ENCODE measurements around the gene WASF2.
A peak's percentile ranks its signal among the peaks of the same experiment; 100 is the strongest.
"Not testable (repeated sequence)": the region's sequence is repeated elsewhere in the genome, so short reads cannot be mapped to it uniquely, and the experiment has no call there.

WASF2 gene

DNA sequence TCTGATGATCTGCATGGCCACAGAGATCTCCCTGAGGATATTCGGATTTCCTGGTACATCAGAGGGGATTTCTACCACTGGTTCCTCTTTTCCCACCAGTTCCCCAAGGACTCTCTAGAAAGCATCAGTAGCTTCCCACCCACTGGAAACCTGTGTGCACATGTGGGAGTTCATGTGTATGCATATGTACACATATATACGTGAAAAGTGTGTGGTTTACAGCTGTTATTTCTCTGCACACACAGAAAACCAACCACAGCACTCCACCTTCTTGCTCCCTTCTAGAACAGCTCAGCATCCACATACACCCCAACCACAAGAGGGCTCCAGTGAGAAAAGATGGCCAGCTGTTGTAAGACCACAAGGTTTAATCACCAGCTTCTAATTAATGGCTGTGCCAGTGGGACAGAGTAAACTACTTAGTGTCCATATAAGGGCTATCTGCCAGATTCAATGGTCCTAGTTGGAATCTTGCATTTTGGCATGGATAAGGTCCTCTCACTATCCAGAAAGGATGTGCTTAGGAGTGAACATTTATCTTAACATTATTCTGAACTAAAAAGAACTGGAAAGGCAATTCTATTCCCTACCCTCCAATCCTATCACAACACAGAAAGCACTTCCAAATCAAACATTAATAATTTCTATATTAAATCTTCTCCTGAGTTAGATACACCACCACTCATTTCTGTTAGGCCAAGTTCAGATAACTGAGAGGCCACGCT is 73.4 kb downstream of the WASF2 start:
- DNase-seq = peak; percentile 42

DNA sequence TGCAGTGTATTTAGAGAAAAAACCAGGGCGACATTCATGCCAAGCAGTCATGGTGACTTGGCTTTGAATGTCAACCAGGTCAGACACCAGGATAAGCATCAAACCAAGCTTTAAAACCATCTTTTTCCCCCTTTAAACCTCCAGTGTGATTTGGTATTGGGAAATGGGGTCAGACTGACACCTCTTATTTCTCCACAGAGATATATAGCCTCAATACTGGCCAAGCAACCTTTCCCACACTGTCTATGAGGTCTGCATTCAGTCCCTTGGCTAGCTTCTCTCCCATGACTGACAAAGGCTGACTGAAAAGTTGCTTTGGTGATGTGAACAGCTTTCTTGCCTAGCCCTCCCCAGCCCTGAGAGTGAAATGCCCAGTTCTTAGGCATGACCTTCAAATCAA is 75.9 kb downstream of the WASF2 start:
- no peak for DNase-seq

- no peak for DNase-seq
These were observed 77.0 kb downstream of the WASF2 start for GRCh38 chr1:27413004-27413403.

GRCh38 chr1:27412502-27412901 is 77.5 kb downstream of the WASF2 start:
- DNase-seq = no peak

DNA sequence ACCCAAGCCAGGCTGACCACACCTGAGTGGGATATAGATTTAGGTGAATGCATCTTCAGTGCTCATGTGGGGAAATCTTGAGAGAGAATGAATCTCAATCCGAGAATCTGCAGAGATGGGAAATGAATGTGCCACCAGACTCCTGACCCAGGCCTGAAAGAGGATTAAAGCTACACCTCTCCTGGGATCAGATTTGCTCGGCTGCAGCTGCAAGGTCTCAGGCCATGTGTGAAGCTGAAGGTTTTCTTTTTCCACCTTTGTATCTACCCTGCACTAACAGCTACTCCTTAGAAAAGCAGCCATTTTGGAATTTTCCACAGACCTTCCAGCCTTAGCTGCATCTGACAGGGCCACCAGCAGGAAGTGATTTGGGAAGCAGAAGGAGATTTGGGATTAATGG is 79.3 kb downstream of the WASF2 start:
- DNase-seq = no peak

- no peak for DNase-seq
These were observed 80.3 kb downstream of the WASF2 start for GRCh38 chr1:27409669-27410068.

GRCh38 chr1:27408151-27408550 is 81.8 kb downstream of the WASF2 start:
- no peak for DNase-seq

GRCh38 chr1:27406791-27407190 is 83.2 kb downstream of the WASF2 start:
- not testable (repeated sequence) for DNase-seq

GRCh38 chr1:27406362-27406680 is 83.6 kb downstream of the WASF2 start:
- DNase-seq = no peak

GRCh38 chr1:27405598-27406361 is 84.2 kb downstream of the WASF2 start:
- DNase-seq = not testable (repeated sequence)

GRCh38 chr1:27405074-27405473 is 84.9 kb downstream of the WASF2 start:
- no peak for DNase-seq

DNA sequence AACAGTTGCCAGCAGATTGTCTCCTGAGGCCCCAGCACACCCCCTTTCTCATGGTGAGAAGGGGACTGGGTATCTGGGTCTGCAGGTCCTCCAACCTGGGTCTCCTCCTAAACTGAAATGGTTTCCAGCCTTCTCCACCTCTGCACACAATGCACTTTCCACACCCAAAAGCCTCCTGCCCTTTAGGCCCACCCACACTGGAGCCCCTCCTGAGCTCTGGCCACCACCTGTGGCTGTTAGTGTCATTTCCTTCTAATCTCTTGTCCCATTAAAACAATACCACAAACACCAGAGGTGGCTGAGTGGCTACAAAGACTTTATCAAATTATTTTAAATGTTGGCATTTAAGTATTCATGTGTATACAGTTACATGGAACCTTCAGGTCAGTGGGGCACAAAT is 86.0 kb downstream of the WASF2 start:
- DNase-seq = no peak

GRCh38 chr1:27403065-27403726 is 86.8 kb downstream of the WASF2 start:
- peak; percentile 33 for DNase-seq

DNA sequence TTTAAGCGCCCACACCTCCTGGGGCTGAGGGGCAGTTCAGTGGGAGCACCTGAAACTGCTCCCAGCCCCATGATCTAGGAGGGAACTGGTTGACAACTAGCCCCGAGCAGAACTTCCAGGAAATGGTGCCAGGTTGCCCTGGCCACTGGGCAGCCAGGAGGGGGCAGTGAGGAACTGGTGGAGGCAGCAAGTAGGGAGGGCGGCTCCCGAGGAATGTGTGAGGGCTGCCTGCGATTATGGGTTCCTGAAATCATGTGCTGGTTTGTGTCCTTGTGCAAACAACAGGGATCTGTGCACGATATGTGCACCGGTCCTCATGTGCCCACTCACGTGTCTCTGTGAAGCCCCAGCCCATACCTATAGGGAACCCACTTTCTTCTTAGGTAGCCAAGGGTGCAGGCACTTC is 87.6 kb downstream of the WASF2 start:
- no peak for DNase-seq

DNA sequence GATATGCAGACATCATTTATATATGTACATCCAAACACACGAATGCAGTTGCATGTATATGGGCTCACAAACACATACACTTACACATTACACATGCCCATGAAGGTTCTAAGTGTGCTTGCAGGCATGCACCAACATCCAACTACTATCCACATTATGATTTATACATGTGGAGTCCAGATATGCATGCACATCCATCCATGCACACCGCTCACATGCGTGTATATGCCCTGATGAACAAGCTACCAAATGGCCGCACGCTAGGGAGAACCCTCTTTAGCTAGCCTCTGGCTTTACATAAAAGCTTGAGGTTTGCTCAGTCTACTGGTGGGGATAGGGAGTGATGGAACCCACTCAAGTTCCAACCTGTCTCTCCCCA is 89.0 kb downstream of the WASF2 start:
- DNase-seq = no peak

GRCh38 chr1:27400082-27400962 is 89.6 kb downstream of the WASF2 start:
- DNase-seq = no peak

DNA sequence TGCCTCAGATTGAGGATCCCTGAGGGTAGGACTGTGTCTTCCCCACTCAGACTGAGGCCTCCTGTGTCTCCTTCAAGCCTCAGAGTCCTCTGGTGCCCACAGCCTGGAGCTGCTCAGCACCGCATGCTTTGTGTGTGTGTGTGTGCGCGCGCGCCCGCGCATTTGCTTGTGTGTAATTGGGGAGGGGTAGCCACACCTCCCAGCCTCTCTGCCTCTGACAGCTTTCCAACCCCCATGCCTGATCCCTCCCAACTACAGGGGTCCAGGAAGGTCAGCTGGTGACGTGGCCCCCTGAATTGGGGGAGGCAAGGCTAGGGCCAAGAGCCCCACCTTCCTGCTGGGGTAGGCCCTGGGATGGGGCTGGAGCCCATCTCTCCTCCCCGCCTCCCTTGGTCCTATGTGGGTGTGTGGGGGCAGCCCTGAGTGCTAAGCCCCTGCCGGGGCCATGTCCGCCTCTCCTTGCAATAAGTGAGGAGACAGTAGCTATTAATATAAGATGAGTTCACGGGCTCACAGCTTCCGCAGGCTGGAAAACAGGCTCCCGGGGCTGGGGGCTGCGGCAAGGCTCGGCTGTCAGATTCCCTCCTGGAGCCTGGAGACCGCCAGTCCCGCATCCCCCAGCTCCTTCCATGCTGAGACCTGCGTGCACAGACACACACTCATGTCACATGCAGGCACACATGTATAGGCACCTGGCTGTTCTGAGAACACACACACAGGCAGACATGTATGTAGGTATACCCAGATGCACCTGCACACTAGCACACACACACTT is 90.5 kb downstream of the WASF2 start:
- DNase-seq = no peak

- DNase-seq = no peak
These were observed 91.4 kb downstream of the WASF2 start for GRCh38 chr1:27398405-27399149.

DNA sequence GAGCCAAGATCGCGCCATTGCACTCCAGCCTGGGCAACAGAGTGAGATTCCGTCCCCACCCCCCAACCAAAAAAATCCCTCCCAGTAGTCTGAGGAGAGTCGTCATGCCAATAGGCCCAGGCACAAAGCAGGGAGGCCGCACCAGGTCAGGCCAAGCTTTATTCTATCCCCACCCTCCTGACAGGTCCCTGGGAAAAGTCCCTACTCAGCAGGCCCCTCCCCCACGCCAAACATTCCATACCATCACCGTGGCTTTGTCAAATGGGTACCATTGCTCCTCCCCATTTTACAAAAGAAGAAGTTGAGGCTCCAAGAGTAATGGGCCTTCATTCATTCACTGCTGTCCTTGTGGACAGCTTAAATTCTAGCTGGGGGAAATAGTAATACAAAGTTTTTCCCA is 92.2 kb downstream of the WASF2 start:
- DNase-seq = no peak

DNA sequence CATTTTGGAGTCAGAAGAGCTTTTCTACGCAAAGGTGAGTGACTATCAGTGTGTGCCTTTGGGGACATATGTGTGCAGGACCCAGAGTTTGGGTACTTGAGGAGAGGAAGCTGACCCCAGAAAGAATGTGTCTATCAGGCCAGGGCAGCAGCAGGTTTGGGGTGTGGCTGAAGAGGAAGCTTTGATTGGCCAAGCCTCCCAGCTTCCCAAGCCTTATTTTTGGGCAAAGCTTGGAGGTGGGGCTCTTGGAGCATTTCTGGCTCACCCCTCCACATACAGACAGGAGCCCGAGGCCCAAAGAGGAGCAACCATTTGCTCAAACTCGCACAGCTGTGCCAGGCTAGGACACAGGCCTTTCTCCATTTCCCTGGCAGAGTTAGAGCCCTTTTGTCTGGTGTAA is 92.9 kb downstream of the WASF2 start:
- no peak for DNase-seq

DNA sequence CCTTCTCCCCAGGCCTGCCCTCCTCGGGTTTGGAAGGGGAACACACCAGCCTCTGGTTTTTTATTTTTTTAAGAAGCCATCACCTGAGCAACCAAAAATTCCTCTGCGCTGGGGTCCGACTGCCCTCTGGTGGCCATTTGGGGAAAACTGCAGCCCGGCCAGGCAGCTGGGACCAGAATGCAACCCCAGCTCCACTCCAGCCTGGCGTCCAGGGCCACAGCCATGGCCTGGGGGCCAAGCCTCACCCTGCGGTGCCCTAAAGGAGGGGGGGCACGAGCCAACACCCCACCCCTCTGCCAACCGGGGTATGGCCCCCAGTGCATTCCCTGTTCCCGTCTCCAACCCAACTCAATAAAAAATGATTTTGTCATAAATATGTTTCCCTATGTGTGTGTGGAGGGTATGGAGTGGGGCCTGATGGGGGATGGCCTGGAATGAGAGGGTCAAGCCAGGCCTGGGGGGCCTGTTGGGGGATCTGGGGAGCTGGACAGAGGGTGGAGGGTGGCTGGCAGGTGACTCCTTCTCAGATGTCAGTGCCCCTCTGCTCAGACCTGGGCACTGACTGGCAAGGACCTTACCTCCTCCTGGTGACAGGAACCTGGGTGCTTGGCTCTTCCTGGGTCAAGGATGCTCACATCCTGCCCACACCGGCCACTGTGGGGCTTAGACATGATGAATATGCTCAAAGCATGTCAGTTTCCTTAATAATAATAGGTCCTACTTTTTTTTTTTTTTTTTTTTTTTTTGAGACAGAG is 94.3 kb downstream of the WASF2 start:
- DNase-seq = peak; percentile 75
